Ramos (cell line): ENCODE results near the gene SLC38A11.

ENCODE experiments used
- in situ Hi-C: fragments of 300-500 bp; cut with MboI; formaldehyde crosslinking; loops from one replicate; pipeline ENCODE4 v1.14.3; 2022; ENCODE audit warnings: low sequenced_read_pairs; ENCODE audit not compliant: unreplicated experiment

The SLC38A11 gene

GRCh38 chr2:164922134-164922533 lies 33.2 kb downstream of the SLC38A11 start:
- in situ Hi-C loops: loop anchor here (25.0 kb wide), 1 partner anchor 185 kb away; no protein-coding TSS in a partner anchor

- in situ Hi-C loops: loop anchor here (25.0 kb wide), 1 partner anchor 183 kb away; no protein-coding TSS in a partner anchor
Observed at GRCh38 chr2:164920430-164920829, 34.9 kb downstream of the SLC38A11 start.

GRCh38 chr2:164917296-164917903 lies 37.9 kb downstream of the SLC38A11 start:
- in situ Hi-C loops: loop anchor here (25.0 kb wide), 1 partner anchor 180 kb away; no protein-coding TSS in a partner anchor

- in situ Hi-C loops: loop anchor here (25.0 kb wide), 1 partner anchor 178 kb away; no protein-coding TSS in a partner anchor
Observed at GRCh38 chr2:164915566-164915965, 39.8 kb downstream of the SLC38A11 start.

- in situ Hi-C loops: loop anchor here (25.0 kb wide), 1 partner anchor 176 kb away; no protein-coding TSS in a partner anchor
Observed at GRCh38 chr2:164913640-164914350, 41.5 kb downstream of the SLC38A11 start.

- in situ Hi-C loops: loop anchor here (25.0 kb wide), 1 partner anchor 176 kb away; no protein-coding TSS in a partner anchor
Observed at GRCh38 chr2:164913011-164913410, 42.3 kb downstream of the SLC38A11 start.

- in situ Hi-C loops: loop anchor here (25.0 kb wide), 1 partner anchor 175 kb away; no protein-coding TSS in a partner anchor
Observed at GRCh38 chr2:164911832-164912231, 43.5 kb downstream of the SLC38A11 start.

GRCh38 chr2:164910101-164910899 lies 45.0 kb downstream of the SLC38A11 start:
- in situ Hi-C loops: loop anchor here (25.0 kb wide), 1 partner anchor 173 kb away; no protein-coding TSS in a partner anchor

- in situ Hi-C loops: loop anchor here (25.0 kb wide), 1 partner anchor 170 kb away; no protein-coding TSS in a partner anchor
Observed at GRCh38 chr2:164906947-164907346, 48.4 kb downstream of the SLC38A11 start.

- in situ Hi-C loops: loop anchor here (25.0 kb wide), 1 partner anchor 168 kb away; no protein-coding TSS in a partner anchor
Observed at GRCh38 chr2:164905307-164905706, 50.0 kb downstream of the SLC38A11 start.

GRCh38 chr2:164903951-164904350 lies 51.4 kb downstream of the SLC38A11 start:
- in situ Hi-C loops: loop anchor here (25.0 kb wide), 1 partner anchor 167 kb away; no protein-coding TSS in a partner anchor

- in situ Hi-C loops: loop anchor here (25.0 kb wide), 1 partner anchor 166 kb away; no protein-coding TSS in a partner anchor
Observed at GRCh38 chr2:164903204-164903603, 52.1 kb downstream of the SLC38A11 start.

- in situ Hi-C loops: no loop called here
Observed at GRCh38 chr2:164899121-164899520, 56.2 kb downstream of the SLC38A11 start.

GRCh38 chr2:164898475-164898874 lies 56.9 kb downstream of the SLC38A11 start:
- in situ Hi-C loops: no loop called here

GRCh38 chr2:164897469-164898260 lies 57.7 kb downstream of the SLC38A11 start:
- in situ Hi-C loops: no loop called here

- in situ Hi-C loops: no loop called here
Observed at GRCh38 chr2:164896634-164897355, 58.5 kb downstream of the SLC38A11 start.

- in situ Hi-C loops: no loop called here
Observed at GRCh38 chr2:164896226-164896625, 59.1 kb downstream of the SLC38A11 start.

GRCh38 chr2:164891460-164891859 lies 63.9 kb downstream of the SLC38A11 start:
- in situ Hi-C loops: no loop called here

GRCh38 chr2:164890544-164890943 lies 64.8 kb downstream of the SLC38A11 start:
- in situ Hi-C loops: no loop called here
